Subcutaneous preadipocyte (primary cell): ENCODE results near the gene CT45A5. TPM values are rescaled to one million over a fixed set of nuclear protein-coding genes. Genes with fewer than 3 reads are reported as not detected.

Experiments
- total RNA-seq: library from RNA; depleted of rRNA; stranded (reverse); fragments of >200 nt; gene quantifications from 2 replicates; pipeline ENCODE4 v1.2.3, GENCODE V29; 2012

The CT45A5 gene
- not detected in 2 replicates for total RNA-seq

GRCh38 chrX:135785403-135785802 is at the start of gene CT45A5:
Gene CT45A5, minus strand, starts transcription at chrX:135785503. Its CDS starts 3,774 bp downstream, at chrX:135781729.

GRCh38 chrX:135819912-135820311 is 34.6 kb upstream of the CT45A5 start, which contains the start of gene CT45A2:
Gene CT45A2, minus strand, starts transcription at chrX:135820012. Its CDS starts 3,747 bp downstream, at chrX:135816265.

GRCh38 chrX:135802687-135803086 is 17.4 kb upstream of the CT45A5 start, which contains the start of gene CT45A6:
Gene CT45A6, minus strand, starts transcription at chrX:135802787. Its CDS starts 3,794 bp downstream, at chrX:135798993.

GRCh38 chrX:135768091-135768490 is 17.2 kb downstream of the CT45A5 start, which contains the start of gene CT45A3:
Gene CT45A3, minus strand, starts transcription at chrX:135768191. Its CDS starts 3,747 bp downstream, at chrX:135764444.

Other genes starting within 250 kb of the CT45A5 start
- not detected in 2 replicates for gene CT45A1, start 71.9 kb downstream of the CT45A5 start, total RNA-seq
- gene CT45A3, start 17.3 kb downstream of the CT45A5 start, total RNA-seq = not detected in 2 replicates
- gene CT45A6, start 17.3 kb upstream of the CT45A5 start, total RNA-seq = not detected in 2 replicates
- gene CT45A2, start 34.5 kb upstream of the CT45A5 start, total RNA-seq = not detected in 2 replicates
- not detected in 2 replicates for gene CT45A7, start 51.8 kb upstream of the CT45A5 start, total RNA-seq
- not detected in 2 replicates for gene CT45A8, start 69.0 kb upstream of the CT45A5 start, total RNA-seq
- not detected in 2 replicates for gene CT45A9, start 86.3 kb upstream of the CT45A5 start, total RNA-seq
- gene CT45A10, start 107.9 kb upstream of the CT45A5 start, total RNA-seq = not detected in 2 replicates
- gene SAGE1, start 108.2 kb upstream of the CT45A5 start, total RNA-seq = not detected in 2 replicates
- gene MMGT1, start 188.5 kb upstream of the CT45A5 start, total RNA-seq = 20.9 and 22.5 TPM in 2 replicates
- 15.8 and 20.7 TPM in 2 replicates for gene SLC9A6, start 199.9 kb upstream of the CT45A5 start, total RNA-seq